Brain microvascular endothelial cell (primary cell): Measurements from ENCODE around the gene TNFAIP8L2.

Experiments used
- DNase-seq: peaks from one replicate; pipeline ENCODE4 v3.0.0-alpha.2; 2020
- H3K27ac ChIP-seq: fragments of 250-450 bp; sonication (Bioruptor Pico); 2 replicates; pipeline ENCODE4 v1.5.1; 2020; ENCODE audit warnings: mild to moderate bottlenecking, moderate library complexity
- H3K27me3 ChIP-seq: fragments of 250-450 bp; sonication (Bioruptor Pico); replicated peaks from 2 replicates; pipeline ENCODE4 v1.5.1; 2020; ENCODE audit warnings: mild to moderate bottlenecking
- H3K36me3 ChIP-seq: fragments of 250-450 bp; sonication (Bioruptor Pico); replicated peaks from 2 replicates; pipeline ENCODE4 v1.5.1; 2020; ENCODE audit warnings: mild to moderate bottlenecking
- H3K4me3 ChIP-seq: 2 replicates; pipeline ENCODE4 v1.5.1; 2011; ENCODE audit warnings: low read depth, mild to moderate bottlenecking, control low read depth, low read length, moderate library complexity
- CTCF ChIP-seq: IDR thresholded peaks from 2 replicates; pipeline ENCODE4 v1.5.1; 2011; ENCODE audit warnings: low read depth, mild to moderate bottlenecking, moderate library complexity, low read length, control low read depth, inconsistent platforms; ENCODE audit errors: missing control alignments
- in situ Hi-C: cut with HindIII; loops from 2 replicates; pipeline ENCODE4 v1.10.0; 2017; ENCODE audit warnings: low sequenced_read_pairs, low pct_ligation_motif_present

The TNFAIP8L2 gene

GRCh38 chr1:151134991-151135390 is 21.5 kb upstream of the TNFAIP8L2 start:
- Histone ChIP-seq H3K27me3 (no peaks in the 10 kb centered on the region), H3K4me3 (no peak overlapping the region), H3K27ac (no peak overlapping the region), H3K36me3 (no peaks in the 10 kb centered on the region)
- DNase-seq, result no peak
- in situ Hi-C loops, result no loop called here
- no peak for TF ChIP-seq CTCF

- in situ Hi-C loops, result no loop called here
- TF ChIP-seq CTCF, result peak; percentile 21
- no peaks in the 10 kb centered on the region for H3K36me3 ChIP-seq
- no peaks in the 10 kb centered on the region for H3K27me3 ChIP-seq
- H3K27ac ChIP-seq, result no peak overlapping the region
- H3K4me3 ChIP-seq, result no peak overlapping the region
- DNase-seq, result no peak
These were observed 20.7 kb upstream of the TNFAIP8L2 start for GRCh38 chr1:151135433-151136385.

GRCh38 chr1:151137789-151138188 is 18.7 kb upstream of the TNFAIP8L2 start:
- no peak for TF ChIP-seq CTCF
- H3K36me3 ChIP-seq, result no peaks in the 10 kb centered on the region
- H3K4me3 ChIP-seq, result no peak overlapping the region
- in situ Hi-C loops, result no loop called here
- no peak overlapping the region for H3K27ac ChIP-seq
- no peaks in the 10 kb centered on the region for H3K27me3 ChIP-seq
- DNase-seq, result no peak

GRCh38 chr1:151142411-151143056 is 13.9 kb upstream of the TNFAIP8L2 start:
- Histone ChIP-seq H3K27ac (no peak overlapping the region), H3K36me3 (no peaks in the 10 kb centered on the region), H3K27me3 (no peaks in the 10 kb centered on the region), H3K4me3 (no peak overlapping the region)
- in situ Hi-C loops, result no loop called here
- no peak for TF ChIP-seq CTCF
- DNase-seq, result no peak

GRCh38 chr1:151143057-151143435 is 13.4 kb upstream of the TNFAIP8L2 start:
- TF ChIP-seq CTCF, result no peak
- in situ Hi-C loops, result no loop called here
- Histone ChIP-seq H3K27ac (no peak overlapping the region), H3K36me3 (no peaks in the 10 kb centered on the region), H3K4me3 (no peak overlapping the region), H3K27me3 (no peaks in the 10 kb centered on the region)
- DNase-seq, result no peak
